GM21526 (cell line): ENCODE results near the gene INTS12.
"Not testable (repeated sequence)": the region's sequence is repeated elsewhere in the genome, so short reads cannot be mapped to it uniquely, and the experiment has no call there.

ENCODE experiments used
- ATAC-seq: cut with Tn5 transposase; IDR thresholded peaks from one replicate; pipeline ENCODE4 v1.9.1; 2021; ENCODE audit warnings: moderate library complexity; ENCODE audit not compliant: unreplicated experiment, low FRiP score

INTS12 gene

GRCh38 chr4:105694812-105695211 lies 13.7 kb downstream of the INTS12 start:
- not testable (repeated sequence) for ATAC-seq

- no peak for ATAC-seq
These were observed 21.9 kb downstream of the INTS12 start for GRCh38 chr4:105686571-105686970.

GRCh38 chr4:105683038-105683437 lies 25.5 kb downstream of the INTS12 start:
- no peak for ATAC-seq

- ATAC-seq, result no peak
These were observed 29.3 kb downstream of the INTS12 start for GRCh38 chr4:105679186-105679585.

GRCh38 chr4:105677709-105678108 lies 30.8 kb downstream of the INTS12 start:
- ATAC-seq, result no peak

GRCh38 chr4:105674011-105674410 lies 34.5 kb downstream of the INTS12 start:
- no peak for ATAC-seq

GRCh38 chr4:105671301-105671700 lies 37.2 kb downstream of the INTS12 start:
- no peak for ATAC-seq

GRCh38 chr4:105670684-105671083 lies 37.8 kb downstream of the INTS12 start:
- ATAC-seq, result no peak

- no peak for ATAC-seq
These were observed 41.8 kb downstream of the INTS12 start for GRCh38 chr4:105666693-105667092.

- no peak for ATAC-seq
These were observed 45.4 kb downstream of the INTS12 start for GRCh38 chr4:105662935-105663675.

GRCh38 chr4:105661028-105661427 lies 47.5 kb downstream of the INTS12 start:
- ATAC-seq, result no peak

GRCh38 chr4:105659190-105659589 lies 49.3 kb downstream of the INTS12 start:
- no peak for ATAC-seq

GRCh38 chr4:105657117-105657765 lies 51.2 kb downstream of the INTS12 start:
- no peak for ATAC-seq

- ATAC-seq, result no peak
These were observed 56.1 kb downstream of the INTS12 start for GRCh38 chr4:105652286-105652888.

- ATAC-seq, result no peak
These were observed 56.6 kb downstream of the INTS12 start for GRCh38 chr4:105651884-105652283.

GRCh38 chr4:105650190-105650589 lies 58.3 kb downstream of the INTS12 start:
- no peak for ATAC-seq

GRCh38 chr4:105645440-105645839 lies 63.0 kb downstream of the INTS12 start:
- ATAC-seq, result no peak

- ATAC-seq, result no peak
These were observed 64.2 kb downstream of the INTS12 start for GRCh38 chr4:105644257-105644656.

GRCh38 chr4:105641845-105642244 lies 66.6 kb downstream of the INTS12 start:
- ATAC-seq, result no peak

- peak; percentile 78 for ATAC-seq
These were observed 70.9 kb downstream of the INTS12 start for GRCh38 chr4:105637408-105638176.
